Gastroesophageal sphincter (tissue), 3 donors: ENCODE data around the gene PDZD7.

ENCODE experiments used
- CTCF ChIP-seq, 4 experiments: fragments of 200-600 bp in 2 of 4; fragments of 450-650 bp in 2 of 4; sonication (generic) in 1 of 4; IDR thresholded peaks; one replicate each; pipeline ENCODE4 v1.5.1; 2017 to 2019; ENCODE audit warnings: antibody characterized with exemption in 4 of 4, mild to moderate bottlenecking in 2 of 4, moderate library complexity in 2 of 4
- EP300 ChIP-seq: sonication (generic); formaldehyde crosslinking; IDR thresholded peaks from one replicate; pipeline ENCODE4 v1.6.1; 2017; ENCODE audit warnings: antibody characterized with exemption, mild to moderate bottlenecking
- POLR2A ChIP-seq, 2 donors: fragments of 450-650 bp; IDR thresholded peaks; one replicate each; pipeline ENCODE4 v1.6.1; 2017; ENCODE audit warnings: antibody characterized with exemption in 2 of 2, mild to moderate bottlenecking in 2 of 2, moderate library complexity in 1 of 2
- POLR2AphosphoS5 ChIP-seq: sonication (generic); formaldehyde crosslinking; IDR thresholded peaks from one replicate; pipeline ENCODE4 v1.6.1; 2017; ENCODE audit warnings: antibody characterized with exemption

- TF ChIP-seq CTCF (IDR thresholded peaks at IDR 0.05) (no peak), POLR2A (IDR thresholded peaks at IDR 0.05) (no peak), EP300 (no peak), POLR2AphosphoS5 (no peak)
These were observed 50.2 kb downstream of the PDZD7 start for GRCh38 chr10:100980711-100981110.
